ENCODE data around the gene SLC26A8.

SLC26A8 gene

DNA sequence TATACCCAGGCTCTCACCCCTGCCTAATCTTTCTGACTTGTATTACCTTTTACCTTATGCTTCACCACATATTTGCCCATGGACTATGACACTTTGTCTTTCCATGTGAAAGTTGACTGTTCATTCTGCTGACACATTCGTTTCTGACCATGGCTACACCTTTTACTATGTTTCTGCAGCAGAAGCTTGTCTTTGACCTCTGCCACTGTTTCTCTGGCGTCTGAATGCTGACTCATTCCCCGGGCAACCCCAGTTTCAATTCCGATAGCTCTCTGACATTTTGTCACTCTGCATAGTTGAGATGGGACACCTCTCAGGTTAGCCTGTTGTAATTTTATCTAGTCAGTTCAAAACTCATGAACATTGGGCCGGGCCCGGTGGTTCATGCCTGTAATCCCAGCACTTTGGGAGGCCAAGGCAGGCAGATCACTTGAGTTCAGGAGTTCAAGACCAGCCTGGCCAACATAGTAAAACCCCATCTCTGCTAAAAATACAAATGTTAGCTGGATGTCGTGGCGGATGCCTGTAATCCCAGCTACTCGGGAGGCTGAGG, 50.7 kb downstream of the SLC26A8 start:
- Histone ChIP-seq H3K36me3 (ENCODE audit: insufficient read depth, insufficient read length, low read length) (no peaks in the 10 kb centered on the region), H3K27me3 (ENCODE audit: insufficient read depth, insufficient read length) (no peaks in the 10 kb centered on the region), H3K9me3 (ENCODE audit: insufficient read depth, low read length) (no peaks in the 10 kb centered on the region), H3K4me3 (ENCODE audit: insufficient read length, low read depth) (no peak overlapping the region), H3K9ac (ENCODE audit: insufficient read length, low read depth) (no peak overlapping the region), H3K4me1 (ENCODE audit: insufficient read depth, insufficient read length) (no peaks in the 10 kb centered on the region)
- TF ChIP-seq ZNF274 (IDR thresholded peaks at IDR 0.05; ENCODE audit: low read depth, low read length) (no peak), SUZ12 (IDR thresholded peaks at IDR 0.05; ENCODE audit: extremely low read depth, insufficient read depth, insufficient read length) (no peak), YY1 (IDR thresholded peaks at IDR 0.05; ENCODE audit: insufficient read depth, insufficient read length) (no peak)
- DNase-seq (ENCODE audit: low read depth, low spot score), result no peak

DNA sequence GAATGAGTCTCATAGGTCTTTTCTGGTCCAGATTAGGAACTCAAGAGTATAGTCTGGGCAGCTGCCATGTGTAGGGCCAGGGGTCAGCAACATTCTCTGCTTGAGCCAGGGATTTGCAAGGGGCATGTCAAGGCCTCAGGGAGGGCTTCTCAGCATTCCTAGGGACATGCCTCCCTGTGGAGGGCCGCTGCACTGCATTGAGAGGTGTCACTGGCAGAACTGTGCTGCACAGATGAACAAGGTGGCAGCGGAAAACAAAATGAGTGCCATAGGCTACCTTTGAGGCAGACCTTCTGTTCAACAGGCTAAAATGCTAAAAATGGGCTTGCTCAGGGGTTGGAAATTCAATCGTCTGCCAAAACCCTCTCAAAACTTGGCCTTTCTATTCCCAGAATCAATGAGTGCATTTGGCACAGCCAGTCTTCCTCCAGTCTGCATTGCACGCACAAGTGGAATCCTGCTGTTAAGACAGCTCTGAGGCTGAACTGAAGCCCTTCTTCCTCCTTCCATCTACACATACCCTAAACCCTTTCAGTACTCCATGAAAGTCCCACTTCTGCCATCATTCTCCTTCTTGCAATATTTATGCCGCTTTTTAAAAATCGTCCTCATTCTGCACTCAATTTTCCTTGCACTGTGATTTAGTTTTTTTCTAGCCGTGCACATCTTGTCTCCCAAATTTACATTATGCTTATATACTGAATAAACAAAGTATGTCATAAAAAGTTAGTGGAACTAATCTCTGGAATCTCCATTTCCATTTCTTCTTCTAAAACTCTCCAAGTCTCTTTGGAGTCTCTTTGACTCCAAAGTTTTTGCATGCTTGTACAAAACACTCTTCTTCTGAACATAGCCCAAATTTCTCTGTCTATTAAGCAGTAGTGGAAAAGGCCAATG, 51.7 kb downstream of the SLC26A8 start:
- TF ChIP-seq ZNF274 (IDR thresholded peaks at IDR 0.05; ENCODE audit: low read depth, low read length) (no peak), YY1 (IDR thresholded peaks at IDR 0.05; ENCODE audit: insufficient read depth, insufficient read length) (no peak)
- no peak overlapping the region for H3K4me3 ChIP-seq (ENCODE audit: insufficient read length, low read depth)
- H3K36me3 ChIP-seq (ENCODE audit: insufficient read depth, insufficient read length, low read length), result no peaks in the 10 kb centered on the region
- H3K9ac ChIP-seq (ENCODE audit: insufficient read length, low read depth), result no peak overlapping the region
- no peaks in the 10 kb centered on the region for H3K27me3 ChIP-seq (ENCODE audit: insufficient read depth, insufficient read length)
- no peaks in the 10 kb centered on the region for H3K9me3 ChIP-seq (ENCODE audit: insufficient read depth, low read length)
- no peaks in the 10 kb centered on the region for H3K4me1 ChIP-seq (ENCODE audit: insufficient read depth, insufficient read length)
- peak; percentile 23 for DNase-seq (ENCODE audit: low read depth, low spot score)

DNA sequence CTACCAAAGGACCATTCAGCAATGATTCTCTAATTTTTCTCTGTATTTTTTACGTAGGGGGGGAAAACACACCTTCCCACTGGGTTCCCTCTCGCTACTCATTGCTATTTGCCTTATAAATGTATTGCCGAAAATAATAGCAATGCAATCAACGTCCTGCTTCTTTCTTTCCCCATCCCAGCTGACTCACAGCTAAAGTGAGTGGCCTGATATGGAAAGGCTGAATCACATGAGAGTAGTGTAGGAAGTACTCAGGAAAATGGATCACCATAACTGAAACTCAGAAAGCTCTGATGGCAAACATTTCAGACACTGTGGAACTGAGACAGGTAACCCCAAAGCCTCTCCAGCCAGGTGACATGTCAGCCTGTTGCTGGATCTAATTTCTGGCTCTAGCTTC, 54.3 kb downstream of the SLC26A8 start:
- no peak for DNase-seq (ENCODE audit: low read depth, low spot score)
- H3K4me3 ChIP-seq (ENCODE audit: insufficient read length, low read depth), result no peak overlapping the region
- H3K36me3 ChIP-seq (ENCODE audit: insufficient read depth, insufficient read length, low read length), result no peaks in the 10 kb centered on the region
- no peaks in the 10 kb centered on the region for H3K27me3 ChIP-seq (ENCODE audit: insufficient read depth, insufficient read length)
- TF ChIP-seq YY1 (IDR thresholded peaks at IDR 0.05; ENCODE audit: insufficient read depth, insufficient read length) (no peak), SUZ12 (IDR thresholded peaks at IDR 0.05; ENCODE audit: extremely low read depth, insufficient read depth, insufficient read length) (no peak), ZNF274 (IDR thresholded peaks at IDR 0.05; ENCODE audit: low read depth, low read length) (no peak)
- H3K4me1 ChIP-seq (ENCODE audit: insufficient read depth, insufficient read length), result no peaks in the 10 kb centered on the region
- H3K9me3 ChIP-seq (ENCODE audit: insufficient read depth, low read length), result no peaks in the 10 kb centered on the region
- H3K9ac ChIP-seq (ENCODE audit: insufficient read length, low read depth), result no peak overlapping the region

DNA sequence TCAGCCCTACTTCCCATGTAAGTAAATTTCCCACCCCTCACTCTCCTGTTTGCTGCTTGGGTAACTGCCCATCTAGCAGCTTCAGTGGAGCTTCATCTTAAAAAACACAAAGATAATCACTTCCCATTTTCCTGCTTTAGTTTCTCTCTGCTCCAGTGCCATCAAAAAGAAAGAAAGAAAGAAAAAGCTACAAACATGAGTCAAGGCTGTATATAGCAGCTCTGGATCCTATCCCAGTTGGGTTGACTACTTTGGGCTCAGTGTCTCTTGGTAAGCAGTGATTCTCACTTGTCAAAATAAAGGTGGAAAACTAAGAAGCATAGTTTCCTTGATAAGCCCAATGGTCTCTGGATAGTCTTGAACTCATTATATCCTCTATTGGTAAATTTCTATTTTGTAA, 54.8 kb downstream of the SLC26A8 start:
- Histone ChIP-seq H3K4me1 (ENCODE audit: insufficient read depth, insufficient read length) (no peaks in the 10 kb centered on the region), H3K27me3 (ENCODE audit: insufficient read depth, insufficient read length) (no peaks in the 10 kb centered on the region), H3K4me3 (ENCODE audit: insufficient read length, low read depth) (no peak overlapping the region), H3K9ac (ENCODE audit: insufficient read length, low read depth) (no peak overlapping the region), H3K36me3 (ENCODE audit: insufficient read depth, insufficient read length, low read length) (no peaks in the 10 kb centered on the region), H3K9me3 (ENCODE audit: insufficient read depth, low read length) (no peaks in the 10 kb centered on the region)
- TF ChIP-seq YY1 (IDR thresholded peaks at IDR 0.05; ENCODE audit: insufficient read depth, insufficient read length), result no peak
- TF ChIP-seq SUZ12 (IDR thresholded peaks at IDR 0.05; ENCODE audit: extremely low read depth, insufficient read depth, insufficient read length), result no peak
- no peak for DNase-seq (ENCODE audit: low read depth, low spot score)

DNA sequence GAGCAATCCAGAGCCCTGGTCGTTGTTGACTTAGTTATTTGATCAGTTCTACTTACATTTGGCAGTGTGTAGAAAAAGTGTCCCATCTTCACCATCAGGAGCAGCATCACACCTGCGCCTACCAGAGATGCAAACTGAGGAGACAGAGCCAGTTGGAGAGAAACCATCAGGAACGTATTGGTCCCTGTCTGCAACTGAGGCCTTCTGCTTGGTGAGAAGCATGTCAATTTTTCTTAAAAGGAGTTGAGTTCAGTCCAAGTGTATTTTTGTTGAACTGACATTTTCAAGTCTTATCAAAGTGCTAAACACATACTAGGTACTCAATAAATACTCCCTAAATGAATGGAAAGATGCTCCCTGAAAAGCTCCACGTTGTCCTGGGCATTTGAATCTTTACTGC, 55.6 kb downstream of the SLC26A8 start:
- no peak for TF ChIP-seq ZNF274 (IDR thresholded peaks at IDR 0.05; ENCODE audit: low read depth, low read length)
- TF ChIP-seq SUZ12 (IDR thresholded peaks at IDR 0.05; ENCODE audit: extremely low read depth, insufficient read depth, insufficient read length), result no peak
- TF ChIP-seq YY1 (IDR thresholded peaks at IDR 0.05; ENCODE audit: insufficient read depth, insufficient read length), result no peak
- DNase-seq (ENCODE audit: low read depth, low spot score), result no peak
- Histone ChIP-seq H3K27me3 (ENCODE audit: insufficient read depth, insufficient read length) (no peaks in the 10 kb centered on the region), H3K9me3 (ENCODE audit: insufficient read depth, low read length) (no peaks in the 10 kb centered on the region), H3K4me1 (ENCODE audit: insufficient read depth, insufficient read length) (no peaks in the 10 kb centered on the region), H3K36me3 (ENCODE audit: insufficient read depth, insufficient read length, low read length) (no peaks in the 10 kb centered on the region), H3K4me3 (ENCODE audit: insufficient read length, low read depth) (no peak overlapping the region), H3K9ac (ENCODE audit: insufficient read length, low read depth) (no peak overlapping the region)

DNA sequence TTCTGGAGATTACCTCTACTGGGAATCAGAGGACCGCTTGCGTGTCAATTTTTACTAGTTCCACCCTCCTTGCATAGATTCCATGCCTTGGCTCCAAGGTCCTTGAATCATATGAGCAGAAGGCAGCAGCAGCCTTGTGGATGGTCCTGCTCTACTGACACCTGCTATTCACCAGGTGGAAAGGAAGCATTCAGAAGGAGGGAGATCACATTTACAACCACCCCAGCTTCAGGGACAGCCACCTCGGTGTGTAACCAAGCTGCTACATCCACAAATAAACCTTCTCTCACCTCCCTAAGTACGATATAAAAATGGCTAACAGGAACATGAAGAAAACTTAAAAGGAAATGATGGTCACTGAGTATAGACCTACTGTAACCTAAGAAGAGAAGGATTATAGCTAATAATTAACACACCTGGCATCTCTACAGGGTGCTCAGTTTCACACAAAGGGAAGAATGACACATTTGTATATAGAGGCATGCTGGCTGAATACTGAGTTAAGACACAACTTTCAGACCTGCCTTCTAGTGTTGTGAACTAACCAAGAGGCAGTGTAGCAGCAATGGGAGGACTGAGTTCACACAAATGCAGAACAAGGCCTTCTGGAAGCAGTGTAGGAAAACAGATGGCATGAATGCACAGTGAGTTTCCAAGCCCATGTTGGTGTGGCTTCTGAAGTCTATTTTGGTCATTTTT, 57.2 kb downstream of the SLC26A8 start:
- TF ChIP-seq ZNF274 (IDR thresholded peaks at IDR 0.05; ENCODE audit: low read depth, low read length) (no peak), YY1 (IDR thresholded peaks at IDR 0.05; ENCODE audit: insufficient read depth, insufficient read length) (no peak), SUZ12 (IDR thresholded peaks at IDR 0.05; ENCODE audit: extremely low read depth, insufficient read depth, insufficient read length) (no peak)
- H3K4me3 ChIP-seq (ENCODE audit: insufficient read length, low read depth), result no peak overlapping the region
- H3K27me3 ChIP-seq (ENCODE audit: insufficient read depth, insufficient read length), result no peaks in the 10 kb centered on the region
- no peak for DNase-seq (ENCODE audit: low read depth, low spot score)
- H3K4me1 ChIP-seq (ENCODE audit: insufficient read depth, insufficient read length), result no peaks in the 10 kb centered on the region
- H3K36me3 ChIP-seq (ENCODE audit: insufficient read depth, insufficient read length, low read length), result no peaks in the 10 kb centered on the region
- H3K9me3 ChIP-seq (ENCODE audit: insufficient read depth, low read length), result no peaks in the 10 kb centered on the region
- no peak overlapping the region for H3K9ac ChIP-seq (ENCODE audit: insufficient read length, low read depth)

Data from NT2/D1 (cell line).